ENCODE results near the gene MRPL2. TPM values are rescaled to one million over a fixed set of nuclear protein-coding genes. Genes with fewer than 3 reads are reported as not detected.
A peak's percentile ranks its signal among the peaks of the same experiment; 100 is the strongest.

MRPL2 gene
- total RNA-seq, 4 donors from 2014 or later = 19.0 to 37.9 (median 27.3) TPM

GRCh38 chr6:43077981-43078511, 18.8 kb upstream of the MRPL2 start:
- TF ChIP-seq, protein P1, sequence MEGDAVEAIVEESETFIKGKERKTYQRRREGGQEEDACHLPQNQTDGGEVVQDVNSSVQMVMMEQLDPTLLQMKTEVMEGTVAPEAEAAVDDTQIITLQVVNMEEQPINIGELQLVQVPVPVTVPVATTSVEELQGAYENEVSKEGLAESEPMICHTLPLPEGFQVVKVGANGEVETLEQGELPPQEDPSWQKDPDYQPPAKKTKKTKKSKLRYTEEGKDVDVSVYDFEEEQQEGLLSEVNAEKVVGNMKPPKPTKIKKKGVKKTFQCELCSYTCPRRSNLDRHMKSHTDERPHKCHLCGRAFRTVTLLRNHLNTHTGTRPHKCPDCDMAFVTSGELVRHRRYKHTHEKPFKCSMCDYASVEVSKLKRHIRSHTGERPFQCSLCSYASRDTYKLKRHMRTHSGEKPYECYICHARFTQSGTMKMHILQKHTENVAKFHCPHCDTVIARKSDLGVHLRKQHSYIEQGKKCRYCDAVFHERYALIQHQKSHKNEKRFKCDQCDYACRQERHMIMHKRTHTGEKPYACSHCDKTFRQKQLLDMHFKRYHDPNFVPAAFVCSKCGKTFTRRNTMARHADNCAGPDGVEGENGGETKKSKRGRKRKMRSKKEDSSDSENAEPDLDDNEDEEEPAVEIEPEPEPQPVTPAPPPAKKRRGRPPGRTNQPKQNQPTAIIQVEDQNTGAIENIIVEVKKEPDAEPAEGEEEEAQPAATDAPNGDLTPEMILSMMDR (IDR thresholded peaks at IDR 0.05) = no peak
- TF ChIP-seq POLR2A (IDR thresholded peaks at IDR 0.05) = no peak
- WGBS, 2 donors = 84 to 88% methylated on average over 6 of the region's 6 CpGs
- intact Hi-C loops (cut with DNase I; ENCODE audit: low total_unique reads) = no loop called here
- DNase-seq (ENCODE audit: low spot score in 2 of 2) = no peak
- H3K4me3 ChIP-seq (ENCODE audit: low read depth, poor library complexity, severe bottlenecking) = no peak overlapping the region

GRCh38 chr6:43077333-43077809, 18.1 kb upstream of the MRPL2 start:
- H3K4me3 ChIP-seq (ENCODE audit: low read depth, poor library complexity, severe bottlenecking) = no peak overlapping the region
- TF ChIP-seq, protein P1 (IDR thresholded peaks at IDR 0.05) = no peak
- no peak for TF ChIP-seq POLR2A (IDR thresholded peaks at IDR 0.05)
- WGBS, 2 donors = 8 to 28% methylated on average over 8 of the region's 8 CpGs
- no peak for DNase-seq (ENCODE audit: low spot score in 2 of 2)
- intact Hi-C loops (cut with DNase I; ENCODE audit: low total_unique reads) = no loop called here

- intact Hi-C loops (cut with DNase I; ENCODE audit: low total_unique reads) = no loop called here
- TF ChIP-seq, protein P1 (IDR thresholded peaks at IDR 0.05) = no peak
- WGBS, 2 donors = 0 to 1% methylated on average over 55 of the region's 72 CpGs
- DNase-seq (ENCODE audit: low spot score in 2 of 2) = no peak
- H3K4me3 ChIP-seq (ENCODE audit: low read depth, poor library complexity, severe bottlenecking) = peak overlapping the region; percentile 62
These were observed 17.5 kb upstream of the MRPL2 start for GRCh38 chr6:43076464-43077332.

DNA sequence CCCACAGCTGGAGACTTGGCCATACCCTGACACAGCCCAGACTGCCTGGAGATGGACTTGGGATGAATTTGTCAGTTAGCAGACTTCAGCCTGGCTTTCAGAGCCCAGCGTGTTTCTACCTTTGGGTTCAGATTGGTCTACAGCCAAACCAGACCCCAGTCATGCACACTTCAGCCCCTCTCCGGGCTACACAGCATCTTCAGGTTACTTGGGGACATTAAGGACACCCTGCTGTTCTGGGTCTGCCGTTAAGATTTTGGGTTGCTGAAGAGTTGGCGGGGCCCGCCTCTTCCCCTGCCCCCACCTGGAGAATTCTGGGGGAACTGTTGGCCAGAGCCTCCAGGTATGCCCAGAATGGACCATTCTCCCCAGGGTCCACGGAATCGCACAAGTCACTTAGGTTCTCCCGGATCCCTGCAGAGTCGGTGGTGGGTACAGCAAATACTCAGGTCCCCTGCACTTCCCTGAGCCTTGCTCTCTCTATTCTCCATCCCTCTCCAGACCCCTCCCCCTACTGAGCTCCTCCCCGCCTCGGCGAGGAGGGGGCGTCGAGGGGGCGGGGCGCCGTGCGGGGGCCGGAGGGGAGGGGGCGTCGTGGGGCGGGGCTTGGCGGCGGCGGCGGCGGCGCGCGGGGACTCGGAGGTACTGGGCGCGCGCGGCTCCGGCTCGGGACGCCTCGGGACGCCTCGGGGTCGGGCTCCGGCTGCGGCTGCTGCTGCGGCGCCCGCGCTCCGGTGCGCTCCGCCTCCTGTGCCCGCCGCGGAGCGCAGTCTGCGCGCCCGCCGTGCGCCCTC, 16.6 kb upstream of the MRPL2 start, which contains the start of gene PTK7:
Gene PTK7 (plus strand): TSS at position 645 of the 794 bp plus-strand sequence. CDS start 175 bp downstream, outside the sequence.
- DNase-seq (ENCODE audit: low spot score in 2 of 2) = no peak
- TF ChIP-seq POLR2A (IDR thresholded peaks at IDR 0.05) = no peak
- TF ChIP-seq, protein P1 (IDR thresholded peaks at IDR 0.05) = no peak
- intact Hi-C loops (cut with DNase I; ENCODE audit: low total_unique reads) = no loop called here
- 7 to 17% methylated on average over 14 to 33 of the region's 60 CpGs for WGBS, 2 donors
- peak within 1 kb of the TSS; percentile 62 for H3K4me3 ChIP-seq (ENCODE audit: low read depth, poor library complexity, severe bottlenecking)

GRCh38 chr6:43074847-43075669, 15.8 kb upstream of the MRPL2 start:
- WGBS, 2 donors = 61 to 64% methylated on average over 6 of the region's 6 CpGs
- intact Hi-C loops (cut with DNase I; ENCODE audit: low total_unique reads) = no loop called here
- no peak overlapping the region for H3K4me3 ChIP-seq (ENCODE audit: low read depth, poor library complexity, severe bottlenecking)
- no peak for DNase-seq (ENCODE audit: low spot score in 2 of 2)
- no peak for TF ChIP-seq POLR2A (IDR thresholded peaks at IDR 0.05)
- TF ChIP-seq, protein P1 (IDR thresholded peaks at IDR 0.05) = no peak
